Body of pancreas (tissue), 4 donors: Measurements from ENCODE around the gene GALP.
A peak's percentile ranks its signal among the peaks of the same experiment; 100 is the strongest.

ENCODE experiments used
- POLR2A ChIP-seq, 3 donors: fragments of 450-650 bp; IDR thresholded peaks; one replicate each; pipeline ENCODE4 v1.6.1; 2016; ENCODE audit warnings: antibody characterized with exemption in 3 of 3, mild to moderate bottlenecking in 2 of 3
- TF ChIP-seq, protein P1 (sequence below), 7 experiments: fragments of 450-650 bp in 4 of 7; fragments of 200-600 bp in 3 of 7; sonication (generic) in 3 of 7; IDR thresholded peaks; one replicate each; pipeline ENCODE4 v1.5.1; 2016 to 2019; ENCODE audit warnings: antibody characterized with exemption in 7 of 7

DNA sequence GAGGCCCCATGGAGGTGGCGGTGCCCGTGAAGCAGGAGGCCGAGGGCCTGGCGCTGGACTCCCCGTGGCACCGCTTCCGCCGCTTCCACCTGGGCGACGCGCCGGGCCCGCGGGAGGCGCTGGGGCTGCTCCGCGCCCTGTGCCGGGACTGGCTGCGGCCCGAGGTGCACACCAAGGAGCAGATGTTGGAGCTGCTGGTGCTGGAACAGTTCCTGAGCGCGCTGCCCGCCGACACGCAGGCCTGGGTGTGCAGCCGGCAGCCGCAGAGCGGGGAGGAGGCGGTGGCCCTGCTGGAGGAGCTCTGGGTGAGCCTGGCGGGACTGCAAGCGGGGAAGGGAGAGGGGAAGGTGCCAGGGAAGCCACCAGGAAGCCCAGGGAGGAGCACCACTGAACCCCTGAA, 28.9 kb upstream of the GALP start:
- TF ChIP-seq, protein P1, sequence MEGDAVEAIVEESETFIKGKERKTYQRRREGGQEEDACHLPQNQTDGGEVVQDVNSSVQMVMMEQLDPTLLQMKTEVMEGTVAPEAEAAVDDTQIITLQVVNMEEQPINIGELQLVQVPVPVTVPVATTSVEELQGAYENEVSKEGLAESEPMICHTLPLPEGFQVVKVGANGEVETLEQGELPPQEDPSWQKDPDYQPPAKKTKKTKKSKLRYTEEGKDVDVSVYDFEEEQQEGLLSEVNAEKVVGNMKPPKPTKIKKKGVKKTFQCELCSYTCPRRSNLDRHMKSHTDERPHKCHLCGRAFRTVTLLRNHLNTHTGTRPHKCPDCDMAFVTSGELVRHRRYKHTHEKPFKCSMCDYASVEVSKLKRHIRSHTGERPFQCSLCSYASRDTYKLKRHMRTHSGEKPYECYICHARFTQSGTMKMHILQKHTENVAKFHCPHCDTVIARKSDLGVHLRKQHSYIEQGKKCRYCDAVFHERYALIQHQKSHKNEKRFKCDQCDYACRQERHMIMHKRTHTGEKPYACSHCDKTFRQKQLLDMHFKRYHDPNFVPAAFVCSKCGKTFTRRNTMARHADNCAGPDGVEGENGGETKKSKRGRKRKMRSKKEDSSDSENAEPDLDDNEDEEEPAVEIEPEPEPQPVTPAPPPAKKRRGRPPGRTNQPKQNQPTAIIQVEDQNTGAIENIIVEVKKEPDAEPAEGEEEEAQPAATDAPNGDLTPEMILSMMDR (IDR thresholded peaks at IDR 0.05), result no peak
- peak in 2 of 3 donors; percentile 52 to 53 for TF ChIP-seq POLR2A (IDR thresholded peaks at IDR 0.05)
